GM23338 (cell line): ENCODE measurements around the gene RPL12. TPM values are rescaled to one million over a fixed set of nuclear protein-coding genes. Genes with fewer than 3 reads are reported as not detected.
A peak's percentile ranks its signal among the peaks of the same experiment; 100 is the strongest.

ENCODE experiments used
- ATAC-seq: fragments of 200-7000 bp; cut with Tn5 transposase; 3 replicates; pipeline ENCODE4 v1.9.1; 2020
- DNase-seq: peaks from one replicate; pipeline ENCODE4 v3.0.0-alpha.2; 2015; ENCODE audit warnings: low spot score
- H2AFZ ChIP-seq: fragments of 200-600 bp; sonication (generic); 2 replicates; pipeline ENCODE4 v1.8.0; 2016; ENCODE audit warnings: antibody characterized with exemption, mild to moderate bottlenecking, moderate library complexity
- H3F3A ChIP-seq: fragments of 200-600 bp; sonication (generic); replicated peaks from 2 replicates; pipeline ENCODE4 v1.8.0; 2017; ENCODE audit warnings: antibody characterized with exemption, mixed run types, low read depth
- H3K27ac ChIP-seq: fragments of 200-600 bp; sonication (generic); 2 replicates; pipeline ENCODE4 v1.6.1; 2016; ENCODE audit warnings: low read depth
- H3K27me3 ChIP-seq: fragments of 200-600 bp; sonication (generic); 2 replicates; pipeline ENCODE4 v1.8.0; 2016; ENCODE audit warnings: mild to moderate bottlenecking, mixed run types, moderate library complexity; ENCODE audit not compliant: insufficient read depth
- H3K36me3 ChIP-seq: fragments of 200-600 bp; sonication (generic); 2 replicates; pipeline ENCODE4 v1.8.0; 2016; ENCODE audit warnings: mild to moderate bottlenecking; ENCODE audit not compliant: insufficient read depth
- H3K4me1 ChIP-seq: fragments of 200-600 bp; sonication (generic); 2 replicates; pipeline ENCODE4 v1.8.0; 2016; ENCODE audit warnings: mild to moderate bottlenecking, moderate library complexity; ENCODE audit not compliant: insufficient read depth
- H3K4me2 ChIP-seq: fragments of 200-600 bp; sonication (generic); 2 replicates; pipeline ENCODE4 v1.7.1; 2017; ENCODE audit warnings: mixed run types
- H3K4me3 ChIP-seq: fragments of 200-600 bp; sonication (generic); 2 replicates; pipeline ENCODE4 v1.6.1; 2016; ENCODE audit warnings: mixed run types
- H3K79me2 ChIP-seq: fragments of 200-600 bp; sonication (generic); replicated peaks from 2 replicates; pipeline ENCODE4 v1.8.0; 2017; ENCODE audit warnings: mild to moderate bottlenecking; ENCODE audit not compliant: insufficient read depth
- H3K9me2 ChIP-seq: fragments of 200-600 bp; sonication (generic); 2 replicates; pipeline ENCODE4 v1.8.0; 2017; ENCODE audit not compliant: insufficient read depth
- H4K20me1 ChIP-seq: fragments of 200-600 bp; sonication (generic); replicated peaks from 2 replicates; pipeline ENCODE4 v1.8.0; 2017; ENCODE audit warnings: mild to moderate bottlenecking; ENCODE audit not compliant: insufficient read depth
- H3K27ac Mint-ChIP-seq: 2 replicates; pipeline ENCODE4 v1.8.0; 2020; ENCODE audit warnings: inconsistent platforms, mild to moderate bottlenecking, moderate library complexity, mixed read lengths
- H3K27me3 Mint-ChIP-seq: 3 replicates; pipeline ENCODE4 v1.8.0; 2022; ENCODE audit warnings: low read depth, mild to moderate bottlenecking, moderate library complexity, mixed read lengths, inconsistent platforms; ENCODE audit not compliant: insufficient read depth, poor library complexity
- H3K36me3 Mint-ChIP-seq: 3 replicates; pipeline ENCODE4 v1.8.0; 2021; ENCODE audit warnings: low read depth, mild to moderate bottlenecking, inconsistent platforms, moderate library complexity, mixed read lengths
- H3K4me1 Mint-ChIP-seq: 3 replicates; pipeline ENCODE4 v1.8.0; 2020; ENCODE audit warnings: mild to moderate bottlenecking, inconsistent platforms, mixed read lengths
- H3K4me3 Mint-ChIP-seq: 3 replicates; pipeline ENCODE4 v1.8.0; 2021; ENCODE audit warnings: moderate library complexity, mild to moderate bottlenecking, inconsistent platforms, mixed read lengths
- H3K9me3 Mint-ChIP-seq: 3 replicates; pipeline ENCODE4 v1.8.0; 2020; ENCODE audit warnings: moderate library complexity, mild to moderate bottlenecking, inconsistent platforms, mixed read lengths
- CREB1 ChIP-seq: fragments of 250-450 bp; sonication (Bioruptor Pico); IDR thresholded peaks from 2 replicates; pipeline ENCODE4 v1.5.0; 2020; ENCODE audit warnings: low read depth, mild to moderate bottlenecking, moderate library complexity
- EZH2 ChIP-seq: fragments of 200-600 bp; sonication (generic); IDR thresholded peaks from one replicate; pipeline ENCODE4 v1.8.0; 2017; ENCODE audit warnings: antibody characterized with exemption, mild to moderate bottlenecking, low read depth; ENCODE audit not compliant: unreplicated experiment
- EZH2phosphoT487 ChIP-seq: fragments of 200-600 bp; sonication (generic); IDR thresholded peaks from one replicate; pipeline ENCODE4 v1.8.1; 2018; ENCODE audit warnings: antibody characterized with exemption; ENCODE audit not compliant: unreplicated experiment
- JUNB ChIP-seq: IDR thresholded peaks from one replicate; pipeline ENCODE4 v1.6.1; 2016; ENCODE audit warnings: antibody characterized with exemption; ENCODE audit not compliant: unreplicated experiment
- NANOG ChIP-seq: IDR thresholded peaks from 2 replicates; pipeline ENCODE4 v1.6.1; 2016; ENCODE audit warnings: antibody characterized with exemption, borderline replicate concordance
- POLR2AphosphoS5 ChIP-seq: IDR thresholded peaks from 2 replicates; pipeline ENCODE4 v1.6.1; 2016; ENCODE audit warnings: antibody characterized with exemption, low read depth
- STAT1 ChIP-seq: IDR thresholded peaks from one replicate; pipeline ENCODE4 v1.6.1; 2016; ENCODE audit warnings: antibody characterized with exemption; ENCODE audit not compliant: unreplicated experiment
- ZNF114 ChIP-seq: fragments of 250-450 bp; sonication (Bioruptor Pico); IDR thresholded peaks from 2 replicates; pipeline ENCODE4 v1.5.0; 2020; ENCODE audit warnings: mild to moderate bottlenecking, moderate library complexity
- polyA plus RNA-seq: library from polyadenylated mRNA; unstranded; fragments of >200 nt; fragmentation: Nextera tagmentation; extraction: Ambion mirVana; gene quantifications from 2 replicates; pipeline ENCODE4 v1.2.1, GENCODE V29; 2016
- total RNA-seq: library from RNA; depleted of rRNA; stranded (reverse); fragments of >200 nt; shearing (Covaris generic); gene quantifications from 2 replicates; pipeline ENCODE4 v1.2.3, GENCODE V29; 2014
- TF ChIP-seq, protein P1 (sequence below): IDR thresholded peaks from 2 replicates; pipeline ENCODE4 v1.6.1; 2016; ENCODE audit warnings: antibody characterized with exemption
- TF ChIP-seq, protein P2 (sequence below), 2 experiments: fragments of 200-600 bp in 1 of 2; sonication (generic) in 1 of 2; conservative IDR thresholded peaks; 2 replicates each; pipeline versions ENCODE4 v1.5.1 to v1.6.1; 2016 to 2017; ENCODE audit warnings: antibody characterized with exemption in 2 of 2, low read depth in 2 of 2, mild to moderate bottlenecking in 2 of 2, moderate library complexity in 1 of 2
- TF ChIP-seq, protein P3 (sequence below): fragments of 250-450 bp; sonication (Bioruptor Pico); IDR thresholded peaks from 2 replicates; pipeline ENCODE4 v1.5.0; 2020; ENCODE audit warnings: mild to moderate bottlenecking, moderate library complexity
- TF ChIP-seq, protein P4 (sequence below): IDR thresholded peaks from one replicate; pipeline ENCODE4 v1.6.1; 2018; ENCODE audit warnings: antibody characterized with exemption; ENCODE audit not compliant: unreplicated experiment

Gene RPL12
- total and polyA plus RNA-seq, 2 experiments from 2014 or later, result 2,121 to 2,596 TPM

DNA sequence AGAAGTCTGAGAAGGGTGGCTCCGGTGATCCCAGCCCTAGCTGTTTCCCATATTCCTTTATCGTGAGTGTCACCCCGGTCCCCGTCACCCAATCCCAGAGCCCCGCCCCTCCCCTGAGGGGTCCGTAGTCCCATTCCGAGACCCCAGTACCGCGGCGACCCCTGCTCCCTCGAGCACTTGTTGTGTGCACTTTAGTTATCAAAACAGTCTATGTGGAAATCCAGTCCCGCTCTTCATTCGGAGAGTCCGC is 327 bp upstream of the RPL12 start (continued):
- TF ChIP-seq, protein P1, sequence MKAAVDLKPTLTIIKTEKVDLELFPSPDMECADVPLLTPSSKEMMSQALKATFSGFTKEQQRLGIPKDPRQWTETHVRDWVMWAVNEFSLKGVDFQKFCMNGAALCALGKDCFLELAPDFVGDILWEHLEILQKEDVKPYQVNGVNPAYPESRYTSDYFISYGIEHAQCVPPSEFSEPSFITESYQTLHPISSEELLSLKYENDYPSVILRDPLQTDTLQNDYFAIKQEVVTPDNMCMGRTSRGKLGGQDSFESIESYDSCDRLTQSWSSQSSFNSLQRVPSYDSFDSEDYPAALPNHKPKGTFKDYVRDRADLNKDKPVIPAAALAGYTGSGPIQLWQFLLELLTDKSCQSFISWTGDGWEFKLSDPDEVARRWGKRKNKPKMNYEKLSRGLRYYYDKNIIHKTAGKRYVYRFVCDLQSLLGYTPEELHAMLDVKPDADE, result no peak
- TF ChIP-seq ZNF114 (CRISPR knock-in tag) (no peak), EZH2phosphoT487 (no peak)

DNA sequence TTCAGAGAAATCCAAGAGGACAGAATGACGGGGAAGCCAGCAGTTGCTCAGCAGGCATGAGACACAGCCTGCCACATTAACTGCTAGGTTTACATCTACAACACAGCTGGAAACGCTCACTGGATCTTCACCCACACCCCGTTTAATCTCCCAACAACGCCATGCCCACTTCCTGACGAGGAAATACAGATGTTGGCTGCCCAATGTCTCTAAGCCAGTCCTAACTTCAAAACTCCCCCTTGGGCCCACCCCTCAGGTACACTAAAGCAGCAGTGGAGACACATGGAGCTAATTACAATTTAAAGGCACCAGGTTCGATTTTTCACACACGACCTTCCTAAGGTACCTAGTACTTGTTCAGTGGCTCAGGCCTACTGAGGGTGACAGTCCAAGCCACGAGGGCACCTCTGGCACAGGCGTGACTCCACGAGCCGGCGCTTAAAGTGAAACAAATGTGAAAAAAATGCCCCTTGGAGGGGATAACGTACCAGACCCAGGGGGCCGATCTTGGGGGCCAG is 904 bp downstream of the RPL12 start:
- Histone ChIP-seq H3K9me2 (no peaks in the 10 kb centered on the region), H3K79me2 (peaks cover 48% of the 10 kb centered on the region), H3K36me3 (peaks cover 53% of the 10 kb centered on the region), H3K27me3 (no peaks in the 10 kb centered on the region), H3K4me2 (peak overlapping the region; percentile 100), H3K4me1 (peaks cover 17% of the 10 kb centered on the region), H3K27ac (peak overlapping the region; percentile 98), H2AFZ (no peak overlapping the region), H3K4me3 (peak overlapping the region; percentile 100), H3F3A (peaks cover 62% of the 10 kb centered on the region), H4K20me1 (peaks cover 39% of the 10 kb centered on the region)
- Mint-ChIP-seq H3K36me3 (peaks cover 65% of the 10 kb centered on the region), H3K4me3 (peak overlapping the region; percentile 99), H3K27ac (peak overlapping the region; percentile 99), H3K27me3 (peaks cover 45% of the 10 kb centered on the region), H3K4me1 (peaks cover 21% of the 10 kb centered on the region), H3K9me3 (peaks cover 12% of the 10 kb centered on the region)
- no peak for ATAC-seq
- no peak for DNase-seq
- TF ChIP-seq NANOG (no peak), JUNB (no peak), CREB1 (no peak), POLR2AphosphoS5 (no peak), ZNF114 (CRISPR knock-in tag) (no peak), EZH2phosphoT487 (no peak), EZH2 (no peak), STAT1 (no peak)
- TF ChIP-seq, protein P2, sequence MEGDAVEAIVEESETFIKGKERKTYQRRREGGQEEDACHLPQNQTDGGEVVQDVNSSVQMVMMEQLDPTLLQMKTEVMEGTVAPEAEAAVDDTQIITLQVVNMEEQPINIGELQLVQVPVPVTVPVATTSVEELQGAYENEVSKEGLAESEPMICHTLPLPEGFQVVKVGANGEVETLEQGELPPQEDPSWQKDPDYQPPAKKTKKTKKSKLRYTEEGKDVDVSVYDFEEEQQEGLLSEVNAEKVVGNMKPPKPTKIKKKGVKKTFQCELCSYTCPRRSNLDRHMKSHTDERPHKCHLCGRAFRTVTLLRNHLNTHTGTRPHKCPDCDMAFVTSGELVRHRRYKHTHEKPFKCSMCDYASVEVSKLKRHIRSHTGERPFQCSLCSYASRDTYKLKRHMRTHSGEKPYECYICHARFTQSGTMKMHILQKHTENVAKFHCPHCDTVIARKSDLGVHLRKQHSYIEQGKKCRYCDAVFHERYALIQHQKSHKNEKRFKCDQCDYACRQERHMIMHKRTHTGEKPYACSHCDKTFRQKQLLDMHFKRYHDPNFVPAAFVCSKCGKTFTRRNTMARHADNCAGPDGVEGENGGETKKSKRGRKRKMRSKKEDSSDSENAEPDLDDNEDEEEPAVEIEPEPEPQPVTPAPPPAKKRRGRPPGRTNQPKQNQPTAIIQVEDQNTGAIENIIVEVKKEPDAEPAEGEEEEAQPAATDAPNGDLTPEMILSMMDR (conservative IDR thresholded peaks at IDR 0.05; ENCODE audit: low read depth in 2 of 2), result no peak
- TF ChIP-seq, protein P3, sequence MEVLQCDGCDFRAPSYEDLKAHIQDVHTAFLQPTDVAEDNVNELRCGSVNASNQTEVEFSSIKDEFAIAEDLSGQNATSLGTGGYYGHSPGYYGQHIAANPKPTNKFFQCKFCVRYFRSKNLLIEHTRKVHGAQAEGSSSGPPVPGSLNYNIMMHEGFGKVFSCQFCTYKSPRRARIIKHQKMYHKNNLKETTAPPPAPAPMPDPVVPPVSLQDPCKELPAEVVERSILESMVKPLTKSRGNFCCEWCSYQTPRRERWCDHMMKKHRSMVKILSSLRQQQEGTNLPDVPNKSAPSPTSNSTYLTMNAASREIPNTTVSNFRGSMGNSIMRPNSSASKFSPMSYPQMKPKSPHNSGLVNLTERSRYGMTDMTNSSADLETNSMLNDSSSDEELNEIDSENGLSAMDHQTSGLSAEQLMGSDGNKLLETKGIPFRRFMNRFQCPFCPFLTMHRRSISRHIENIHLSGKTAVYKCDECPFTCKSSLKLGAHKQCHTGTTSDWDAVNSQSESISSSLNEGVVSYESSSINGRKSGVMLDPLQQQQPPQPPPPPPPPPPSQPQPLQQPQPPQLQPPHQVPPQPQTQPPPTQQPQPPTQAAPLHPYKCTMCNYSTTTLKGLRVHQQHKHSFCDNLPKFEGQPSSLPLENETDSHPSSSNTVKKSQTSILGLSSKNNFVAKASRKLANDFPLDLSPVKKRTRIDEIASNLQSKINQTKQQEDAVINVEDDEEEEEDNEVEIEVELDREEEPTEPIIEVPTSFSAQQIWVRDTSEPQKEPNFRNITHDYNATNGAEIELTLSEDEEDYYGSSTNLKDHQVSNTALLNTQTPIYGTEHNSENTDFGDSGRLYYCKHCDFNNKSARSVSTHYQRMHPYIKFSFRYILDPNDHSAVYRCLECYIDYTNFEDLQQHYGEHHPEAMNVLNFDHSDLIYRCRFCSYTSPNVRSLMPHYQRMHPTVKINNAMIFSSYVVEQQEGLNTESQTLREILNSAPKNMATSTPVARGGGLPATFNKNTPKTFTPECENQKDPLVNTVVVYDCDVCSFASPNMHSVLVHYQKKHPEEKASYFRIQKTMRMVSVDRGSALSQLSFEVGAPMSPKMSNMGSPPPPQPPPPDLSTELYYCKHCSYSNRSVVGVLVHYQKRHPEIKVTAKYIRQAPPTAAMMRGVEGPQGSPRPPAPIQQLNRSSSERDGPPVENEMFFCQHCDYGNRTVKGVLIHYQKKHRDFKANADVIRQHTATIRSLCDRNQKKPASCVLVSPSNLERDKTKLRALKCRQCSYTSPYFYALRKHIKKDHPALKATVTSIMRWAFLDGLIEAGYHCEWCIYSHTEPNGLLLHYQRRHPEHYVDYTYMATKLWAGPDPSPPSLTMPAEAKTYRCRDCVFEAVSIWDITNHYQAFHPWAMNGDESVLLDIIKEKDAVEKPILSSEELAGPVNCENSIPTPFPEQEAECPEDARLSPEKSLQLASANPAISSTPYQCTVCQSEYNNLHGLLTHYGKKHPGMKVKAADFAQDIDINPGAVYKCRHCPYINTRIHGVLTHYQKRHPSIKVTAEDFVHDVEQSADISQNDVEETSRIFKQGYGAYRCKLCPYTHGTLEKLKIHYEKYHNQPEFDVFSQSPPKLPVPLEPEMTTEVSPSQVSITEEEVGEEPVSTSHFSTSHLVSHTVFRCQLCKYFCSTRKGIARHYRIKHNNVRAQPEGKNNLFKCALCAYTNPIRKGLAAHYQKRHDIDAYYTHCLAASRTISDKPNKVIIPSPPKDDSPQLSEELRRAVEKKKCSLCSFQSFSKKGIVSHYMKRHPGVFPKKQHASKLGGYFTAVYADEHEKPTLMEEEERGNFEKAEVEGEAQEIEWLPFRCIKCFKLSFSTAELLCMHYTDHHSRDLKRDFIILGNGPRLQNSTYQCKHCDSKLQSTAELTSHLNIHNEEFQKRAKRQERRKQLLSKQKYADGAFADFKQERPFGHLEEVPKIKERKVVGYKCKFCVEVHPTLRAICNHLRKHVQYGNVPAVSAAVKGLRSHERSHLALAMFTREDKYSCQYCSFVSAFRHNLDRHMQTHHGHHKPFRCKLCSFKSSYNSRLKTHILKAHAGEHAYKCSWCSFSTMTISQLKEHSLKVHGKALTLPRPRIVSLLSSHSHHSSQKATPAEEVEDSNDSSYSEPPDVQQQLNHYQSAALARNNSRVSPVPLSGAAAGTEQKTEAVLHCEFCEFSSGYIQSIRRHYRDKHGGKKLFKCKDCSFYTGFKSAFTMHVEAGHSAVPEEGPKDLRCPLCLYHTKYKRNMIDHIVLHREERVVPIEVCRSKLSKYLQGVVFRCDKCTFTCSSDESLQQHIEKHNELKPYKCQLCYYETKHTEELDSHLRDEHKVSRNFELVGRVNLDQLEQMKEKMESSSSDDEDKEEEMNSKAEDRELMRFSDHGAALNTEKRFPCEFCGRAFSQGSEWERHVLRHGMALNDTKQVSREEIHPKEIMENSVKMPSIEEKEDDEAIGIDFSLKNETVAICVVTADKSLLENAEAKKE, result no peak
- TF ChIP-seq, protein P4, sequence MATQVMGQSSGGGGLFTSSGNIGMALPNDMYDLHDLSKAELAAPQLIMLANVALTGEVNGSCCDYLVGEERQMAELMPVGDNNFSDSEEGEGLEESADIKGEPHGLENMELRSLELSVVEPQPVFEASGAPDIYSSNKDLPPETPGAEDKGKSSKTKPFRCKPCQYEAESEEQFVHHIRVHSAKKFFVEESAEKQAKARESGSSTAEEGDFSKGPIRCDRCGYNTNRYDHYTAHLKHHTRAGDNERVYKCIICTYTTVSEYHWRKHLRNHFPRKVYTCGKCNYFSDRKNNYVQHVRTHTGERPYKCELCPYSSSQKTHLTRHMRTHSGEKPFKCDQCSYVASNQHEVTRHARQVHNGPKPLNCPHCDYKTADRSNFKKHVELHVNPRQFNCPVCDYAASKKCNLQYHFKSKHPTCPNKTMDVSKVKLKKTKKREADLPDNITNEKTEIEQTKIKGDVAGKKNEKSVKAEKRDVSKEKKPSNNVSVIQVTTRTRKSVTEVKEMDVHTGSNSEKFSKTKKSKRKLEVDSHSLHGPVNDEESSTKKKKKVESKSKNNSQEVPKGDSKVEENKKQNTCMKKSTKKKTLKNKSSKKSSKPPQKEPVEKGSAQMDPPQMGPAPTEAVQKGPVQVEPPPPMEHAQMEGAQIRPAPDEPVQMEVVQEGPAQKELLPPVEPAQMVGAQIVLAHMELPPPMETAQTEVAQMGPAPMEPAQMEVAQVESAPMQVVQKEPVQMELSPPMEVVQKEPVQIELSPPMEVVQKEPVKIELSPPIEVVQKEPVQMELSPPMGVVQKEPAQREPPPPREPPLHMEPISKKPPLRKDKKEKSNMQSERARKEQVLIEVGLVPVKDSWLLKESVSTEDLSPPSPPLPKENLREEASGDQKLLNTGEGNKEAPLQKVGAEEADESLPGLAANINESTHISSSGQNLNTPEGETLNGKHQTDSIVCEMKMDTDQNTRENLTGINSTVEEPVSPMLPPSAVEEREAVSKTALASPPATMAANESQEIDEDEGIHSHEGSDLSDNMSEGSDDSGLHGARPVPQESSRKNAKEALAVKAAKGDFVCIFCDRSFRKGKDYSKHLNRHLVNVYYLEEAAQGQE, result no peak
- TF ChIP-seq, protein P1, result no peak
